ENCODE data around the gene EHHADH.

- TF ChIP-seq CTCF (IDR thresholded peaks at IDR 0.05): no peak
- TF ChIP-seq POLR2A (IDR thresholded peaks at IDR 0.05): no peak
These were observed 17.1 kb upstream of the EHHADH start for GRCh38 chr3:185270956-185271332.

All from heart left ventricle (tissue), 13 donors.